Body of pancreas (tissue), 4 donors: Measurements from ENCODE around the gene PAPOLB. TPM values are rescaled to one million over a fixed set of nuclear protein-coding genes. Genes with fewer than 3 reads are reported as not detected.

Experiments used
- ATAC-seq: fragments of 150-250 bp; one replicate; pipeline ENCODE4 v1.9.1; 2016
- DNase-seq, 4 donors: peaks; one replicate each; pipeline ENCODE4 v3.0.0-alpha.2; 2019
- H3K27ac ChIP-seq, 4 donors: fragments of 200-600 bp; sonication (generic); 1 replicate in 3 of 4; 2 replicates in 1 of 4; pipeline versions ENCODE4 v1.5.1 to v1.6.1; 2016 to 2019; ENCODE audit warnings: mild to moderate bottlenecking in 1 of 4, mixed read lengths in 1 of 4, moderate library complexity in 1 of 4
- H3K27me3 ChIP-seq, 2 donors: fragments of 200-600 bp; sonication (generic); one replicate each; pipeline ENCODE4 v1.6.0; 2016; ENCODE audit warnings: mild to moderate bottlenecking in 1 of 2
- H3K36me3 ChIP-seq, 2 donors: fragments of 200-600 bp; sonication (generic); replicated peaks in 1 of 2; 2 replicates each; pipeline ENCODE4 v1.5.1; 2016; ENCODE audit warnings: low read depth in 2 of 2; ENCODE audit not compliant: insufficient read depth in 1 of 2
- H3K4me1 ChIP-seq: fragments of 200-600 bp; sonication (generic); one replicate; pipeline ENCODE4 v1.6.0; 2016
- H3K4me3 ChIP-seq, 2 donors: fragments of 200-600 bp; sonication (generic); 1 replicate in 1 of 2; 2 replicates in 1 of 2; pipeline ENCODE4 v1.5.1; 2016 to 2019
- H3K9me3 ChIP-seq, 3 donors: fragments of 200-600 bp; sonication (generic); 1 replicate in 2 of 3; 2 replicates in 1 of 3; pipeline ENCODE4 v1.5.1; 2016
- CTCF ChIP-seq, 7 experiments: fragments of 450-650 bp in 4 of 7; fragments of 200-600 bp in 3 of 7; sonication (generic) in 3 of 7; IDR thresholded peaks; one replicate each; pipeline ENCODE4 v1.5.1; 2016 to 2019; ENCODE audit warnings: antibody characterized with exemption in 7 of 7
- POLR2A ChIP-seq, 3 donors: fragments of 450-650 bp; IDR thresholded peaks; one replicate each; pipeline ENCODE4 v1.6.1; 2016; ENCODE audit warnings: antibody characterized with exemption in 3 of 3, mild to moderate bottlenecking in 2 of 3
- WGBS, 2 donors: methylation state at CpG; one replicate each; pipeline ENCODE4 v1.1.5; 2017; 5-methylcytosine and 5-hydroxymethylcytosine counted together
- intact Hi-C: fragments of 100-400 bp; cut with DNase I; formaldehyde crosslinking; loops from one replicate; pipeline ENCODE4 v1.15.1; 2023
- total RNA-seq, 2 donors: library from RNA; depleted of rRNA; stranded (reverse); fragments of >200 nt; gene quantifications; one replicate each; pipeline ENCODE4 v1.1.0, GENCODE V29; 2016

Gene PAPOLB
- total RNA-seq, 2 donors from 2014 or later, result under 0.01 TPM; not detected in 1

- DNase-seq (no peak), ATAC-seq (no peak)
- Histone ChIP-seq H3K4me3 (no peak overlapping the region), H3K36me3 (no peaks in the 10 kb centered on the region), H3K27me3 (no peaks in the 10 kb centered on the region), H3K27ac (no peak overlapping the region), H3K9me3 (no peaks in the 10 kb centered on the region), H3K4me1 (no peaks in the 10 kb centered on the region)
- WGBS, 2 donors, result 84 to 87% methylated on average over 13 to 15 of the region's 15 CpGs
- intact Hi-C loops, result no loop called here
- no peak for TF ChIP-seq CTCF (IDR thresholded peaks at IDR 0.05)
- no peak for TF ChIP-seq POLR2A (IDR thresholded peaks at IDR 0.05)
Measured at GRCh38 chr7:4825081-4825480, 36.7 kb downstream of the PAPOLB start.

GRCh38 chr7:4824120-4824775 lies 37.6 kb downstream of the PAPOLB start:
- 67 to 71% methylated on average over 11 to 20 of the region's 20 CpGs for WGBS, 2 donors
- Histone ChIP-seq H3K36me3 (no peaks in the 10 kb centered on the region), H3K9me3 (no peaks in the 10 kb centered on the region), H3K27me3 (no peaks in the 10 kb centered on the region), H3K27ac (no peak overlapping the region), H3K4me1 (no peaks in the 10 kb centered on the region), H3K4me3 (no peak overlapping the region)
- no peak for ATAC-seq
- DNase-seq, result no peak
- no peak for TF ChIP-seq CTCF (IDR thresholded peaks at IDR 0.05)
- no peak for TF ChIP-seq POLR2A (IDR thresholded peaks at IDR 0.05)
- intact Hi-C loops, result no loop called here

GRCh38 chr7:4823441-4824119 lies 38.2 kb downstream of the PAPOLB start:
- TF ChIP-seq CTCF (IDR thresholded peaks at IDR 0.05) (no peak), POLR2A (IDR thresholded peaks at IDR 0.05) (no peak)
- ATAC-seq, result no peak
- intact Hi-C loops, result no loop called here
- no peak for DNase-seq
- WGBS, 2 donors, result 59 to 62% methylated on average over 11 to 14 of the region's 14 CpGs
- H3K27me3 ChIP-seq, result no peaks in the 10 kb centered on the region
- H3K9me3 ChIP-seq, result no peaks in the 10 kb centered on the region
- no peaks in the 10 kb centered on the region for H3K36me3 ChIP-seq
- H3K27ac ChIP-seq, result no peak overlapping the region
- no peak overlapping the region for H3K4me3 ChIP-seq
- H3K4me1 ChIP-seq, result no peaks in the 10 kb centered on the region

- no peaks in the 10 kb centered on the region for H3K4me1 ChIP-seq
- H3K9me3 ChIP-seq, result no peaks in the 10 kb centered on the region
- H3K36me3 ChIP-seq, result no peaks in the 10 kb centered on the region
- no peak overlapping the region for H3K4me3 ChIP-seq
- DNase-seq (no peak), ATAC-seq (no peak)
- intact Hi-C loops, result no loop called here
- no peak overlapping the region for H3K27ac ChIP-seq
- WGBS, 2 donors, result 81 to 89% methylated on average over 5 to 9 of the region's 9 CpGs
- TF ChIP-seq CTCF (IDR thresholded peaks at IDR 0.05), result no peak
- TF ChIP-seq POLR2A (IDR thresholded peaks at IDR 0.05), result no peak
- H3K27me3 ChIP-seq, result no peaks in the 10 kb centered on the region
Measured at GRCh38 chr7:4822677-4823076, 39.2 kb downstream of the PAPOLB start.
